ENCODE measurements around the gene RRP9.

RRP9 gene

GRCh38 chr3:51955893-51956770, 14.4 kb upstream of the RRP9 start:
- peak; percentile 35 for DNase-seq (ENCODE audit: low spot score)

GRCh38 chr3:51955175-51955892, 13.6 kb upstream of the RRP9 start, which contains the start of gene GPR62:
TSS of gene GPR62 (plus strand) at chr3:51955381. CDS start at chr3:51955653, 272 bp downstream.
- no peak for DNase-seq (ENCODE audit: low spot score)

GRCh38 chr3:51954713-51955112, 13.0 kb upstream of the RRP9 start:
- no peak for DNase-seq (ENCODE audit: low spot score)

GRCh38 chr3:51954105-51954504, 12.4 kb upstream of the RRP9 start:
- no peak for DNase-seq (ENCODE audit: low spot score)

GRCh38 chr3:51953445-51953844, 11.7 kb upstream of the RRP9 start:
- peak; percentile 31 for DNase-seq (ENCODE audit: low spot score)

GRCh38 chr3:51950899-51951298, 9.2 kb upstream of the RRP9 start:
- DNase-seq (ENCODE audit: low spot score) = no peak

GRCh38 chr3:51949121-51949520, 7.4 kb upstream of the RRP9 start:
- DNase-seq (ENCODE audit: low spot score) = no peak

- no peak for DNase-seq (ENCODE audit: low spot score)
Observed at GRCh38 chr3:51948016-51948580, 6.4 kb upstream of the RRP9 start.

GRCh38 chr3:51947215-51947900, 5.7 kb upstream of the RRP9 start:
- DNase-seq (ENCODE audit: low spot score) = no peak

- DNase-seq (ENCODE audit: low spot score) = no peak
Observed at GRCh38 chr3:51946796-51947195, 5.1 kb upstream of the RRP9 start.

- no peak for DNase-seq (ENCODE audit: low spot score)
Observed at GRCh38 chr3:51945926-51946705, 4.4 kb upstream of the RRP9 start.

- DNase-seq (ENCODE audit: low spot score) = no peak
Observed at GRCh38 chr3:51945031-51945840, 3.5 kb upstream of the RRP9 start.

- no peak for DNase-seq (ENCODE audit: low spot score)
Observed at GRCh38 chr3:51944451-51945021, 2.8 kb upstream of the RRP9 start.

- no peak for DNase-seq (ENCODE audit: low spot score)
Observed at GRCh38 chr3:51943451-51944391, 2.0 kb upstream of the RRP9 start.

- DNase-seq (ENCODE audit: low spot score) = peak; percentile 87
Observed at GRCh38 chr3:51942603-51943450, 1.1 kb upstream of the RRP9 start.

- no peak for DNase-seq (ENCODE audit: low spot score)
Observed at GRCh38 chr3:51941463-51941797, 274 bp downstream of the RRP9 start.

GRCh38 chr3:51940648-51941462, 849 bp downstream of the RRP9 start:
- DNase-seq (ENCODE audit: low spot score) = no peak
